Activated T-cell treated with anti-CD3 and anti-CD28 coated beads for 24 hours (primary cell): Measurements from ENCODE around the gene DCLK1.

Source experiments
- DNase-seq: peaks from one replicate; pipeline ENCODE4 v3.0.0-alpha.2; 2020; ENCODE audit warnings: low read depth

Gene DCLK1

DNA sequence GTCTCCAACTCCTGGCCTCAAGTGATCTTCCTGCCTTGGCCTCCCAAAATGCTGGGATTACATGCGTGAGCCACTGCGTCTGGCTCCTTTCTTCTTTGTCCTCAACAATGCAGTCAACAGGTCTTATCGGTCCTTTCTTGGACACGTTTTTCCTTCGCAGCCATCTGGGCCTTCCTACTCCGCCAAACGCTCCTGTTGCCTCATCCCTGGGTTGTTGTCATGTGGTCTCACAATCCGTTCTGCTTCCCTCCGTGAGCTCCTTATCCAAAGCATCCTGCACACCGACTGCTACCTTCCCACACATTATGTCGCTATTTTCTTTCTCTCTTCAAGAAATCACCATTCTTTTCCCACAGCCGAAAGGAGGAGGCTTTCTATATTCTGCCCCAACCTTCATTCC, 306.8 kb downstream of the DCLK1 start:
- no peak for DNase-seq

DNA sequence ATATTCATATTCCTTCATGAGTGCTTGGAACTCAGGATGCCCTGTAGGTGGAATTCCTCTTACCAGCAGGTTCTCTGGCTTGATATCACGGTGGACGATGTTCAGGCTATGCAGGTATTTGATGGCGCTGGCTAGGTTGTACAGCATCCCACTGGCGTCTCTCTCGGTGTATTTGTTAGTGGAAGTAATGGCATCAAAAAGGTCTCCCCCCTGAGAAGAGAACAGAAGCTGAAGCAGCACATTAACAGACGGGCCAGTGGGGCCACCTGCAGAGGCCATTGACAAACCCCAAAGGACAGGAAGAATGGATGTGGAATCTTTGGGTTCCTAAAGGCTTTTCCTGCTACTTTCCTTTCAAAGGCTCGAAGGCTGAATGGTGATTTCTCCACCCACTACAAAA, 308.5 kb downstream of the DCLK1 start:
- no peak for DNase-seq

DNA sequence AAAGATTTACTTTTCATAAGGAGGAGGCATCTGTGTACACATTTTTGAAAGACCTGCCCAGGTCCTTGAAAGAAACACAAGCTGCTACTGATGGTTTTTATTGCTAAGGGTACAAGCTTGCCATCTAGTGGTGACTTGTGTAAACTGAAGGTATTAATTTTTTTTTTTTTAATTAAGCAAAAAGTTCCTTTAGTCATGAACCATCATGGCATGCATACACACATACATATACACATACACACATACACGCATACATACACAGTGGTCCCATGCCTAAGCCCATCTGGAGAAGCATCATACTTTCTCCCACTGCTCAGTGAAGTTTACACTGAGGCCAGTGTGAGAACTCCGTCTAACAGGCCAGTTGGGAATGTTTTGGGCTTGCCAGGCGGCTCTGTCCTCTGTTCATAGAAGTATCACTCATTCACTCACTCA, 312.5 kb downstream of the DCLK1 start:
- DNase-seq = no peak

DNA sequence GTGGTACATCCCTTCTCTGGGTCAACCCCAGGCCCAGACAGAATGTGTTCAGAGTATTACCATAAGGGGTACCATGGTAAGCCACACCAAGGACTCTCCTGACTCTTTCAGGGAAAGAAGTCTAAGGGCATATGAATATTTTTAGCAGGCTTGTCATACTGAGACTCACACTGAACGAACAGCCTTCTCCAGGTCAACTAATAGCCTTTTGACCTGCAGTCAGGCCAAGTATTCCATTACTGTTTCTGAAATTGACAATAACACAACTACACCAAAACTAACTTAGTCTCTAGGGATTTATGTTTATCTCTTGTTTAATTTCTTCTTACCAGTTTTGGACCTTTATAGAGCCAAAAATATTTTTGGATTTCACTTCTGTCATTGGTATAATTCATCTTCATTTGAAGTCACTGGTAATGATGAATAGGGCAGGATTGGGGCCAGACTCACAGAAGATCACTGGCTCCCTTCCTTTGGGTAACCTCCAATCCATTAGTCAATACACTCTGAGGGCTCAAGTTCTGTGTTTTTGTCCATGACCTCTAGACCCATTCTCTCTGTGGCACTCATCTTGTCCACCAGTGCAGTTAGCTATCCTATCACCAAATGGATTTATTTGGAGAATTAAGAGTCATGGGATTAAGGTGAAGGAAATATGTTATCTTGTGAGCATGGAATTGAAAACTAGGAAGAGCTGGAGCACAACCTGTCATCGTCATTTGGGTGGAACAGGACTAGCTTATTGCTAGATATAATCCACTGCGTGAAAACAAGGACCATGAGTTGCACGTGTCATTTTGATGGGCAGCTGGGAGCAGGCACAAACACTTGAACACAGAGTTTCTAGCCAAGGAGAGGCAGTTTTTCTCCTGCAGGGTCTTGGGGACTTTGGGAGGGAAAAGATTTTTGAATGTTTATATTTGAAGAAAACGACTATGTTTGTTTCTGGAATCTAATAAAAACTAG, 313.3 kb downstream of the DCLK1 start:
- no peak for DNase-seq

DNA sequence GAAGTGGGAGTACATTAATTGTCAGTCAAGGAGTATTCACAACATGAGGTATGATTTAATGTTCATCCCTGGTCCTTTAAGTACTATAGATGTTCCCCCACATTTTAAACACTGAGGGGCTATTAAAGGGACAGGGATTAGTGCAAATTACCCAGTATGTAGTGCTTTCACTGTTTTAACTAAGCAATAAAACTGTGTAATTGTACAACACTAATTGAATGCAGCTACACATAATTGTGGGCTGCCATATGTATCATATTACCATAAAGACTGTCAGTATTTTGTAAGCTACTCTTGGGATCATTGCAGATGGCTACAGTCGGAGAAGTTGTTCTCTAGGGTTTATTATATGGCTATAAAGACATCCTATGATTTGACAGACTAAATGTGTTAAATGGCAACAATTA, 316.6 kb downstream of the DCLK1 start:
- no peak for DNase-seq

DNA sequence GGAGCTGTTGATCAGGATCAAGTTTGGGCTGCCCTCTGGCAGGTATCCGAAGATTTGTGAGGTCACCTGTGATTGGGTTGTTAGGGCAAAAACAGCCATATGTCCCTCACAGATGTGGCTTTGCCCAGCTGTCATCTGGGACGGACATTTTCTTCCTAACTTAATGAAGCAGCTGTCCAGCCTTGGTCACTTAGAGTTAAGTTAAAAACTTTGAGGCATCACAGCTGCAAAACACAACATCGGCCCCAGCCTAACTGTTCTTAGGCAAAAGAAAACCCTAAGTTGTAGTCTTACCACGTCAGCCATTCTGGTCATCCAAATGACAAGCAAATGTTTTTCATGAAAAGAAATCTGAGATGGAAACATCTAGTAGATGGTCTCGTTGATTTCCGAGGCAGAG, 318.4 kb downstream of the DCLK1 start:
- no peak for DNase-seq

DNA sequence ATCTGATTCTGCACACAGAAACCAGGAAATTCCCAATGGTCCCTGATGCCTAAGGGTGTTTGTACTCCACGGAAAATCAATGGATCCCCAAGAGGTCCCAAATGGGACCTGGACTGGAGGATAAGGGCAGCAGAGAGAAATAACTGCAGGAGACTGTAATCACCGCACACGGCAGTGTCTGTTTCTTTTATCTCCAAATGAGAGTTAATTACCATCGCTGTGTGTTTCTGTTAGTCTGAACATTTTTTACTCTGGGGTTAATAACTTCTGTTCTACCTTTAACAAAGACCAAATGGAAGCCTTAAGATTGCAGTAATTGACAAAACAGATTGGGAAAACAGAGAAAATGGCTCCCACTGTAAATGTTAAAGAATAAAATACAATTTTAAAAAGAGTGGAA, 320.9 kb downstream of the DCLK1 start:
- no peak for DNase-seq

DNA sequence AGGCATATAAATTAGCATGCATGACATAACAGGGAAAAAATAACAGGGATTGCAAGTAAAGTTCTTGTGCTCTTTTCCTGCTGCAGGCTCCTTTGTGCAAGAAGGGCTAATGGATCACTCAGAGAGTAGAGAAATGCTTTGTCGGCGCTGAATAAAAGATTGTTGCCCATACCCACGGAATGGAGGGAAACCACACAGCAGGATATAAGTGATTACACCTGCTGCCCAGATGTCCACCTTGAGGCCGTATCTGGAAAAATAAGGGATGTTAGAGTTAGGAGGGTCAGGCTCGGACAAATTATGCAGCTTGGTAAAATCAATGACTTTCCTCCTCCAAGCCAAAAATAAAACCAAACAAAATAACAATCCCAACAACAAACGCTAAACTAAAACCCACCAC, 322.3 kb downstream of the DCLK1 start:
- DNase-seq = no peak

DNA sequence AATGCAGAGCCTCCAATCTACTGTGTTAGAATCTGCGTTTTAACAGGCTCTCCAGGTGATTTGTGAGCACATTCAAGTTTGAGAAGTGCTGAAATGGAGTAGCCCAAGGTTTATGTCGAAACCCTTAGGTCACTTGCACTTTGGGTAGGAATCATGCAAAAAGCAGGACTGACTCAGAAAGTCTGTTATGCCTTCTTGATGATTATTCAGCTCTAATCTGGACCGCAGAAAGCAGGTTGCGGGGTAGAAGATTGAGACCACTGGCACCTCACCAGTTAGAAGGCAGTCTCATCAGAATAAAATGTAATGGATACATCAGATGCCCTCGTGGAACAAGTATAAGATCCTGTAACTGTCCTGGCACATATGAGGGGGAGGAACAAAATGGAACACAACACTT, 326.3 kb downstream of the DCLK1 start:
- no peak for DNase-seq

DNA sequence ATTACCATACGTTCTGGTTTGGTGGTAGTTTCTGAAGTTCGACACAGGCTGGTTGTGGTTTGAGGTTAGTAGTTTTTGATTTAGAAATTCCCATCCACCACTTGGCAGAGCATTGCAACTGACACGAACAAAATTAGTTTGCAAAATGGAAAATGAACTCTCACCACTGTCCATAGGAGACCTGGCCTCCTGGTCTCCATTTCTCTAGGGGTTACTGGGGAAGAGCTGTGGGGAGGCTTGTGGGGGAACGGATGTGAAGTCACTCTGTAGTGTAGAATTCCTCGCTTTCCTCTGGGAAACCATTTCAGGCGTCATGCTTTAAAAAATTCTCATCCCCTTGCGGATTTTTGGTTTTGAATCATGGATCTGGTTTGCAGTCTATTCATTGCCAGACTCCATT, 333.2 kb downstream of the DCLK1 start:
- no peak for DNase-seq

DNA sequence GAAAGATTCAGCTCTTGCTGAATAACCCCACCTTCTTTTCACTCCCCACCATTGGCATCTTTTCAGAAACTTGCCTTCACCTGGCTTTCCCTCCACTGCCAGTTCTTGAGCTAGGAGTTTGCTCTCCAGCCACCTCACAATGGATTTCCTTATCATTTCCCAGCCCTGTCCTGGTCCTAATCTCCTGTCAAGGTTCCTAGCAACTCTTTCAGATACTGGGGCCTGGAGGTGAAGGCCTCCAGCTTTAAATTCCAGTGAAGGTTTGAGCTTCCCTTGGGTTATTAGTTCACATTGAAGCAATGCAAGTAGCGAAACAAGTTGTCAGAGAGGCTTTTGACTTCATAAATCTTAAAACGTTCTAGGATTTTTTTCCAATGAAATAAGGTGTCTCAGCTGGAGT, 333.9 kb downstream of the DCLK1 start:
- DNase-seq = no peak

DNA sequence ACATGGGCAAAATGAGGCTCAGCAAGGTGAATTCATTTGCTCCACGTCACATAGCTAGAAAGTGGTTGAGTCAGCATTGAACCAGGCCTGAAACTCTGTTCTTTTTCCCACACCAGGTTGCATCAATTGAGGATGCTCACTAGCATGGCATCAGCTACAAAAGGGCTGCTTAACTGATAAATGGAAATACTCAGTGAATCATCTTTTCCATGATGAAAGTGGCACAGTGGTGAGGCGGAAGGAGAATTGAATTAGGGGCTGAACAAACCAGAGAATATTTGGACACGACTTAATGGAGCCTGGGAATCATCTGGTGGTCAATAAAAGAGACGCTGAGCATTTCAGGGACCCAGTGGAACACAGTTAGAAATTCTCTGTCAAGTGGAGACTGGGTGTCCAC, 334.6 kb downstream of the DCLK1 start:
- no peak for DNase-seq

DNA sequence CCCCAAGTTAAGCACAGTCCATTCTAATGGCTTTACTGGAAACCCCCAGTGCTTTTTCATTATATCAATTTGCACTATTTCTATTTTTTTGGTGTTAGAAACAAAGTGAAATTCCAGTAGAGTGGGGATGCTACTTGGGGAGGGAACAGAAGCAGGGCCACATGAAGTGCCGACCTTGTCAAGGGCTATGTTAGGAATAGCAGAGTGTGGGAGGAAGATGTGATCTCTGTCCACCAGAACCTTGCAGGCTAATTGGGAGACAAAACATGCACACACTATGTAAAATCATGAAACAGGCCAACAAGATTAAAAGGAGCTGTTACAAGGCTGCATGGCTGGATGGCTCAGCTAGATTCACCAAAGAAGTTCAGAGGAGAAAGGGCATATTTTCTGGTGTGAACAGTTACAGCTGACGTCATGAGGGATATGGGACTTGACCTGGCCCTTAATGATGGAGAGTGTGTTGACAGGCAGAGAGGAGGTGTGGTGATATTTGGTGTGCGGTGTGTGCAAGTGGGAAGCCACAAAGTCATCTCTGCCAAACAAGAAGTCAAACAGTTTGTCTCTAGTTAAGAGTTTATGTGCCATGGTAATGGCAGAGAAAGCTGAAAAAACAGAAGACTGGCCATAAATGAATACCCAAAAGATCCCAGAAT, 336.3 kb downstream of the DCLK1 start:
- DNase-seq = no peak

DNA sequence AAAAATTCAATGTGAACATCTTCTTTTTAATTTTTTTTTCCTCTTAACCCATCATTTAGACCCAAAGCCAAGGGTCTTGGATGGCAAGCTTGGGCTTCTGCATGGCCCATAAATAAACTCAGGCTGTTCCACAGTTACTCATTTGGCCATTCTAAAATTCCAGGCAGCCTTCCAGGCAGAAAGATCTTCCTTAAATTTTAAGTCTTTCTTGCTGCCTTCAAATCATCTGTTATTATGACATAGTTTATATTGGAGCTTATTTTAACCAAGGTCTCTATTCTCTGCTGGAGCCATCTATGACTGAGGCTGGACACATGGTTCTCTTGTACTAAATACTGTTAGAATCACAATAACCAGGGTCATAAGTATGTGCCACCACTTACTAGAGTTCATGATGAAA, 337.4 kb downstream of the DCLK1 start:
- DNase-seq = no peak

DNA sequence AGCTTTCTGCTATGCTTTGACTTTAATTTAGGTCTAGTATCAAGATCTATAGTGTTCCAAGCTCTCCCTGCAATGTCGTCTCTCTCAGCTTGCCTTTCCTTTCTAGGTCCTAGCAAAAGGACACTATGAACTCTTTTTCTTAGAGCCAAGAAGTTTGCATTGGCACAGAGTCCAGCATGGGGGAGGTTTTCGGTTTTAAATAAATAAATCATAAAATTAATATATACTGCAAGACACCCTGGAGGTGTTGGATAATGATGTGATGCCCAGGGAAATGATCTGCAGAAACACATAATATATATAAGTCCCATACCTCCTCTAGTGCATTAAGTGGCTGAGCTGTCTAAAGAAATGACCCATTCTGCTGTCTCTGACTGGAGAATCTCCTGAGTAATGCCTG, 338.3 kb downstream of the DCLK1 start:
- DNase-seq = no peak

DNA sequence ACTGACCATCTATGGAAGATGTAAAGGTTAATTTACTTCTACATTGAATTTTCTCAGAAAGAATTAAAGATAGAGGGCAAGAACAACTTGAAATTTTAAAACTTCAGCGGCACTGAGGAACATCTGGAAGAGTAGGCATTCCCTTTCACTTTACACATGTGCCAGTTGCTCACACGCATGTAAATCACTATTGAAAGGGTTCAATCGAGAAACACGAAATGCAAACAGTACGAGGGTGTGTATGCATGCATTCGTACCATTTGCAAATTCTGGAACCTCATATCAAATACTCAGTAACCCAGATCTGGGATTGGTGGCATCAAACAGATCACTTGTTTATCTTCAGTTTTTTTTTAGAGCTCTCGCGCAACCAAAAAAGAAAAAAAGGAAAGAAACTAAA, 339.2 kb downstream of the DCLK1 start:
- DNase-seq = no peak

DNA sequence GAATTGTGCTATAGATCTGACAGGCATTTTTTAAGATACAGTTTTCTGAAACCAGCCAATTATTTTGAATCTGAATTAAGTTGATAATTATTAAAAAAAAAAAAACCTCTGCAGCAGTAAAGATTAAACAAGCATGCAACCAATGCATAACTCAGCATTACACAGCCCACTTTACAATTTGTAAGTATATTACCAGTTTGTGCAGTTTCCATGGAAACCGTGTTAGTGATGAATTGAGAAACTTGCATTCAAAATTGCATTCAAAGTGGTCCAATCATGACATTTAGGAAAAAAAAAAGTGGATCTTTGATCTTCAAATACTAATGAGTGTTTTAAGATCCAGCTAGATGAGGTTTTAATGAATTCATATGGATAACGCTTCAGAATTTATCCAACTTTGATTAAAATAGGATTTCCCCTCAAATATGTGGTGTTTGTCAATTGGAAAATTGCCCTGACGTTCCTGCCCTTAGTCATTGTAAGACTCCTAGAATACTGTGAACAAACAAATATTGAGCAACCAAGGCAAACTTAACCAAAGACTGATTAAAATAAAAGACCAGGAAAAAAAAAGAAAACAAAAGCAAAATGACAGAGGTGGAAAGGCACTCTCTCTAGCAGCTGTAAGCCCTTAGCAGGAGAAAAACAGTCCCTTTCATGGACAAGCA, 339.9 kb downstream of the DCLK1 start:
- no peak for DNase-seq

DNA sequence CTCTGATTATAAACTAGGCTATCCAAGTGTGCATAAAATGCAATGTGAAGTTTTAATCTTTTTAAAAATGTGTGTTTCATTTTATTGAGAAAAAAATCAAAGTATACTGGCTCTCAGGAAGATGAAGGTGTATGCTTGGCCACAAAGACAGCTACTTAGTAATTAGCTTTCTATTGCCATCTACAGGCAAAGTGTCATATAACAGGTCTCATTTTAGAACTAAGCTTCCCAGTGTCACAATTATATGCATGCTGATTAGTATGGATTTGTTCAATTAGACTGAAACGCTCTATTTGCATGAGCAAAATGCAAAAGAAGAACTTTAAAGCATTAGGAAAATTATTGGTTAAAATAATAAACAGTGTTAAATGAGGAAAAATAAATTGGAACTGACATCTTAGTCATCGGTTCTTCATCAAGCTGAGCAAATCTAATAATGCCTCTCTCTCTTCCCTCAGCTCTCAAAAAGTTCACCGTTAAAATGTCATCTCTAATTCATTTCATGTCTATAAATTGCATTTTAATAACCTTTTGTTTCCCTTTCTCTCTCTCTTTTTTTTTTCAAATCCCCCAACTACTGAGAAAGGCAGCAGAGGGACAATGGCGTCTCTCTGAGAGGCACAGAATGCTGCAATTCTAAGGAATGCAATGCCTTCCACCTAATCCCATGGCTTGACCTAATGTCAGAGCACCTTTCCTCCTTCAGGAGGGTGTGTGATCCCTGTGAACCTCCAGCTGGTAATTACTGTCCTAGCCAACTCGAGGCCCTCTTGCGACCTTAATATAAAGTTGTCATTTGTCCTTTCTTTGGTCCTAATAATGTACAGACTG, 341.6 kb downstream of the DCLK1 start:
- no peak for DNase-seq

DNA sequence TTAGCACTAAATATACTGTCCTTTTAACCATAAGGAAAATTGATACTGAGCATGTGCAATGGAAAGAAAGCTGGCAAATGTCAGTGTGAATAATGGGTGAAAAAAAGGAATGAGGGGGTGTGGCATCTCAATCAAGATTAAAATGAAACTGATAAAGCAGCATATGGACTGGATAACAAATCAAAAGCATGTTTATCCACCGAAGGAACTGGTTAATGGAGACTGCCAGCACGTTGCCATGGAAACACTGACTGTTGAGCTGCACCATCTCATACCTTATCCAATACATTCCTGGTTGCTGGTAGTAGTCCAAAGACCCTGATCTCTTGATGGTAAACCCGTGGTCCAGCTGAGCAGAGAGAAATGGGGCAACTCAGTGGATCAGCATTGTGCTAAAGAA, 343.2 kb downstream of the DCLK1 start:
- no peak for DNase-seq

DNA sequence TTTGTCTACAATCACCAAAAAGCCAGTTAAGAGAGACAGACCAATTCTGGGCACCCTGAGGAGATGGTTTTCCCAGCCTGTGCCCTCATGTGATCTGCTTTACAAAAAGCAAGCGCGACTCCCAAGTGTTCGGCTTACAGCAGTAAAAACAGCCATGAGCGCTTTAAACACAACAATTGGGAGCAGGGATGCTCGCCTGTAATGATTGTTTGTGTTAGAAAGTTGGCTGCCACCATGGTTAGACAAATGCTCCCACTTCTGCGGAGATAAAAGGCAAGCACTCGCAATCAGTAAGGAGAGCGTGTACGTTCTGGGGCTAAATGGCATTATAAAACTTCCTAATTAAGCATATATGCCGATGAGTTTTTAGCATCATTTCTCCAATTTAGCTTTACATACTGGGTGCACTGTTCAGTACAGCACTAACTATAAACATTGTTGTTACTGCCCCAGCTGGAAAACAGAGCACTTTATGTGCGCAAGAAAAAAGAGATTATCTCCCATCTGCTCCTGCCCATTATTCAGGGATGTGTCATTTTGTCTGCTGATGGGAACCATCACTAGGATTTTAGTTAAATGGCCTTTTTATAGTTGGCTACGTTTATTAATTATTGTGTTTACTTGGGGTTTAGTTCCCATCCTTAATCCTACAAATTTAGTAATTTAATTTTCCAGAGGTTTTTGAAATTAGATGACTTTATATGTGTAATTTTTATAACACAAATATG, 345.4 kb downstream of the DCLK1 start:
- DNase-seq = no peak

DNA sequence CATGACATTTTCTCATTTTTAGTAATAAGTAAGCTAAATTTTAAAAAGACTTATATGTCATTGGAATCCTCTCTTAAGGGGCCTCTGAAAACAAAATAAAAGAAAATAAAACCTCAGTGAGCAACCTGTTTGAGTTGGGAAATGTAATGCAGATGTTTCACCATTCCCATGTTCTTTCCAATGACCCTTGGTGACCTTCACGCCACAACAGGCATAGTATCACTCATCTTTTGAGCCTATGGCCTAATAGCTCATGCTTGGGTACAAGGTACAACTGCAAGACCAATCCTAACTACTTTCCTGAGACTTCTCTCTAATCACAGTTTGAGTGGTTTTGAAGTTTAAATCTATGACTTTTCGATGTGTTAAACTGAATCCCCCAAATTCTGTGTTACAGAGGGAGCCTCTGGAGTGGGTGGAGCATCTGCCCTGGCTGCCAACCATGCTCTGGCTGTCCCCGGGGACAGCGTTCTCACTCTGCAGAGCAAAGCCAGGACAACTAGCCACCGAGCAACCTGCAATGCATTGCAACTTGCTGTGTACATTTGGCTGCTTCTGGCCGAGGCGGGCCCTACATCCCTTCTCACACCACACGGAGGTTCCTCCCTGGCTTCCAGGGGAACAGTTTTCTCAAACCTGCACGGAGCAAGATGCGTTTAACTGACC, 346.8 kb downstream of the DCLK1 start:
- DNase-seq = no peak
